ENCODE data around the gene ENTPD8.

The ENTPD8 gene

GRCh38 chr9:137445930-137446431, 4.8 kb upstream of the ENTPD8 start:
- DNase-seq, result no peak

DNA sequence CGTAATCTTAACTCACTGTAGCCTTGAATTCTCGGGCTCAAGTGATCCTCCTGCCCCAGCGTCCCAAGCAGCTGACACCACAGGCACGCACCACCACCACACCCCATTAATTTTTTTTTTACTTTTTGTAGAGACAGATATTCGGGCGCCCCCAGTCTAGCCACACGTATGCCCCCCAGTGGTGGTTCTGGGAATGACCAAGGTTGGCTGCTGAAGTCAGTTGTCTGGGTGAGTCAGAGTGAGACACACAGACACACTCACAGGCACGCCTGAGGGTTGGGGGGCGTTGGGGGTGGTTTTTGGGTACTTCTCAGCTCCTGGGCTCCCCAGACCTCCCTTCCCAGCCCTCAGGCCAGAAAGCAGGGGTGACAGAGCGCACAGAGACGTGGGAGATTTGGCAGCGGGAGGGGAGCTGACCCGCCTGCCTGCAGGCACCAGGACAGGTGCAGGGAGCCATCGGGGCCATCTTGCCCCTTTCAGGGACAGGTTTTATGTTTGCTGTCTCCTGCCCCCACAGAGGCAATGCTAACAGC, 4.2 kb upstream of the ENTPD8 start:
- DNase-seq, result peak; percentile 21

GRCh38 chr9:137444106-137444790, 3.1 kb upstream of the ENTPD8 start:
- DNase-seq, result no peak

GRCh38 chr9:137441935-137442321, 771 bp upstream of the ENTPD8 start:
- DNase-seq, result no peak

- DNase-seq, result no peak
Measured at GRCh38 chr9:137439158-137439714, 1.9 kb downstream of the ENTPD8 start.

DNA sequence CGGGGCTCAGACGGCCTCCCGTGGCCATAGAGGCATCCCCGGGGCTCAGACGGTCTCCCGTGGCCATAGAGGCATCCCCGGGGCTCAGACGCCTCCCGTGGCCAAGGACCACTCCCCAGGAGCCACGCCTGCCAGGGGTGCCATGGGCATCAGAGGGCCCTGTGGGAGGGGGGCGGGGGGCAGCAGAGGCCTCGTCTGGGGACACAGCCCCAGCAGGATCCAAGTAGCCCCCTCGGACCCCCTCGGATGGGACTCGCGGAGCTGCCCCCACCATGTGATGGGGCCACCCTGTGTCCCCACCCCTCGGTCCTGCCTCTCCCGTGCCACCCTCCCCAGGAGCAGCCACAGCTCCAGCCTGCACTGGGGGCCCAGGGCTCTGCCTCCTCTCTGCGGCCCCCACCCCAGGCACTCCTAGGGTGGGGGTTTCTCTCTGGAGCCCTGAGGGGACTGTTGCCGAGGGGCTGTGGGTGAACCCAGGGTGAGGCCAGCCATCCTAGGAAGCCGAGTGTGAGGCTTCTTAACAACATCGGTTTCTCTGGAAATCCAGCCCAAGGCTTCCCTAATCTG, 2.5 kb downstream of the ENTPD8 start:
- DNase-seq, result no peak

- DNase-seq, result no peak
Measured at GRCh38 chr9:137437691-137438590, 3.2 kb downstream of the ENTPD8 start.

DNA sequence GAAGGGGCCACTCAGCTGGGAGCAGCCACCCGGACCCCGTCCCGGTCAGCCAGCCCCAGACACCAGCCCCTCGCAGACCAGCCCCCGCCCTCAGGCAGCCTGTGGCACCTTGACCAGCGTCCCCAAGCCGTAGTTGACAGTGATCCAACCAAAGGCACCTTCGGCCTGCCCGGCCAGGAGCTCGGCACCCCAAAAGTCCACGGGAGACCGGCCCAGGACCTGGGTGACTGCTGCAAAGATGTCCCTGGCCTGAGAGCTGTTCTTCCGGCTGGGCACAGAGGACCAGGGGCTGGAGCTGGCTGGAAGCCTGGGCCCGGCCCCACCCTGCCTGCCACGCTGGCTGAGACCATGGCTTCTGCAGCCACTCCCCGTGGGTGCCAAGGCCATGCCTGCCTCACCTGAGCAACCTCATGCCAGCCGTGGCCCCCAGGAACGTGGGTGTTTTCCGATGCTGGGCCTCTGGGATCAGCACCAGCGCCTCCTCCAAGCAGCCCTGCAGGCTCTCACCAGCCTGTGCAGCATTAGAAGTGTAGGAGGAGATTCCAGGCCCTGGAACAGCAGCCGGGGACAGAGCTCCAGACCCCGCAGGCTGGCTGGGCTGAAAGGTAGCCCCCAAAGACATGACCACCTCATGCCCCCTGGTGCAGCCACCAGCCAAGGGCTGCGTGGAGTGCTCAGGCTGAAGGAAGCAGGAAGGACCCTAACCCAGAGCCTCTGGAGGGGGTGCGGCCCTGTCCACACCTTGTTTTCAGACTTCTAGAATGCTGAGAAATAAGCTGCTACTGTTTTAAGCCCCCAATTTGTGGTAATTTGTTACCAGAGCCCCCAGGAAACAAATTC, 4.2 kb downstream of the ENTPD8 start:
- DNase-seq, result no peak

- no peak for DNase-seq
Measured at GRCh38 chr9:137435980-137436760, 5.0 kb downstream of the ENTPD8 start.

DNA sequence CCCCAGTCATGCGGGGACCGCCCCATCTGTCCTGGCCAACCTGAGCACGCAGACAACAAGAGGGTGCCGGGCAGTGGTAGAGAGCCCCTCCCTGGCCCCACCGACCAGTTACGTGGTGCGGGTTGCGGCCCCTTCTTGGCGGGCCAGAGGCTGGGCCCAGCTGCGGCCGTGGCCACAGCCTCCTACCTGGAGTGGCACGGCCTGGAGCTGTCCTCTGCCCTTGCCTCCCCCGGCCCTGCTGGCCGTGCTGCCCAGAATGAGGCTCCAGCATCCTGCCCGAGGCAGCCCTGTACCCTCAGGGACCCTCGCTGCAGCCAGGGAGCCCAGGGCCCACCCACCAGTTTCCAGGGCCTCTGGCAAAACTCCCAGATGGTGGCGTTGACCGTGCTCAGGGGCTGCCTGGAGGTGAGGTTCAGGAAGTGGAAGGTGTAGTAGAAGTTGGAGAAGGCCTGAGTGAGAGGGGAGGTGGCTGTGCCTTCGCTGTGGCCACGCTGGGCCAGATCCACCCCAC, 5.7 kb downstream of the ENTPD8 start:
- DNase-seq, result no peak

GRCh38 chr9:137434498-137435380, 6.4 kb downstream of the ENTPD8 start:
- no peak for DNase-seq

- DNase-seq, result no peak
Measured at GRCh38 chr9:137433916-137434431, 7.2 kb downstream of the ENTPD8 start.

DNA sequence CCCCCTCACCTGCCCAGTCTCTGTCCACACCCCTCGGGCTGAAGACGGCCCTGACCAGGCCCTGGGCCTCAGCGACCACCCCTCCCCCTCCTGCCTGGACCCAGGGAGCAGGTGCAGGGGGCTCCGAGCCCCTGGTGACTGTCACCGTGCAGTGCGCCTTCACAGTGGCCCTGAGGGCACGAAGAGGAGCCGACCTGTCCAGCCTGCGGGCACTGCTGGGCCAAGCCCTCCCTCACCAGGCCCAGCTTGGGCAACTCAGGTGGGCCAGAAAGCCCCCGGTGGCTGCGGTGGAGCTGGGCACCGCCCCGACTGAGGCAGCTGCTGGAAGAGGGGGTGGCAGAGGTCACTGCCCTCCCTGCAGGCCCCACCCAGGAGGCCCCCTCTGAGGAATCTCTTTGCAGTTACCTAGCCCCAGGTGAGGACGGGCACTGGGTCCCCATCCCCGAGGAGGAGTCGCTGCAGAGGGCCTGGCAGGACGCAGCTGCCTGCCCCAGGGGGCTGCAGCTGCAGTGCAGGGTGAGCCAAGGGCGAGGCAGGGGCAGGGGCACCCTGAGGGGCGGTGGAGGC, 7.7 kb downstream of the ENTPD8 start:
- DNase-seq, result no peak

DNA sequence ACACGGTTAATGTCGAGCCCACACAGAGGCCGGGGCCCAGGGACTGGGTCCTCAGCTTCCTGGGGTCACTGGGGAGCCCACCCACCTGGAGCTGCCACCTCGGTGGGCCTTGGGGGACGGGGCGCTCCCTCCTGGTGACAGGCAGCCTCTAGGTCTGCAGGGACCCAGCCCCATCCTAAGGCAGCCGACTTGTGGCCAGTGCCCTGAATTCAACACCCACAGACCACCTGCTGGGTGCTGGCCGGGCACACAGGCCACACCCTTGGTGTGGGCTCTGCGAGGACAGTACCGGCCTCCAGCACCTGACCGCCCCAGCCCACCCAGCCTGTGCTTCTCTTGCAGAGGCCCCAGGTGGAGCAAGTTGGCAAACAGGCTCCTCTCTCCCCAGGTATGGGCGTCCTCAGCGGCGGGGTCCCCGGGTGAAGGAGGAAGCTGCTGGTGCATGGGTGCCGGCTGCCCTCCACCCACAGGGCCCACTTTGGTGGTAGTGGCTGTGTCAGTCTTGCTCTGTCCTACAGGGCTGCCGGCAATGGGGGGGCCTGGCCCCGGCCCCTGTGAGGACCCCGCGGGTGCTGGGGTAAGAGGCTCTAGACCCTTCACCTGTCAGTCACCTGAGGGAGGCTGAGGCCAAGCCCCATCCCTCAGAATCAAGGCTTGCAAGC, 8.3 kb downstream of the ENTPD8 start:
- no peak for DNase-seq

- no peak for DNase-seq
Measured at GRCh38 chr9:137431416-137431931, 9.7 kb downstream of the ENTPD8 start.

GRCh38 chr9:137430723-137431415, 10.3 kb downstream of the ENTPD8 start:
- DNase-seq, result no peak

DNA sequence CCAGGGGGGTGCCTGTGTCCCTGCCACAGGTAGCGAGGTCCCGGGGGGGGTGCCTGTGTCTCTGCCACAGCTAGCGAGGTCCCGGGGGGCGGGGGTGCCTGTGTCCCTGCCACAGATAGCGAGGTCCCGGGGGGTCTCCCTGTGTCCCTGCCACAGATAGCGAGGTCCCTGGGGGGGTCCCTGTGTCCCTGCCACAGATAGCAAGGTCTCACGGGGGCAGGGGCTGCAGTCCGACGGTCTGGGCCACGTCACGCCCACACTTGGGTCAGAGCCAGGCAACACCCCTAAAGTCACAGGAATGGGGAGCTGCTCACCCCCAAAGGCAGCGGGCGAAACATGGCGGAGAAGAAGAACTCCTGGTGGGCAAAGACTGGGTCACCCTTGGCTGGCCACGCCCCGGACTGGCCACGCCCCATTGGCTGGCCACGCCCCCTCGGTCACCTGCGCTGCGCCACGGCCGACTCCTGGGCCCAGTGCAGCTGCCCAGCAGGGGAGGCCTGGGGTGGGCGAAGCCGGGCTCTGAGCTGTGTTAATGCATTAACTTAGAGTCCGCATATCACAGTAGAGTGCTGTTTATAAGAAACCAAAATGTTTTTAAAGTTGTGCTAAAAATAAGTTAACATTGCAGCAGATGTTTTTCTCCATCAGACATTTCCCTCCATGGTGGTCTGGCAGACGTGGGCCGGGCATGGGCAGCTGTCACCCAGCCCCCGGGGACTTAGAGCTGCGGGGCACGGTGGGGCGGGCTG, 11.0 kb downstream of the ENTPD8 start:
- peak; percentile 46 for DNase-seq

All from NCI-H2029 treated with DMSO at 0.1 percent for 48 hours (cell line).